ENCODE measurements around the gene DCC.
"Not testable (repeated sequence)": the region's sequence is repeated elsewhere in the genome, so short reads cannot be mapped to it uniquely, and the experiment has no call there.

Gene DCC

GRCh38 chr18:53467756-53468155 is 1127.8 kb downstream of the DCC start:
- no peak overlapping the region for H3K27ac ChIP-seq
- no peaks in the 10 kb centered on the region for H3K27me3 ChIP-seq
- H3K4me3 ChIP-seq, result no peak overlapping the region
- no peak for DNase-seq
- TF ChIP-seq, protein P1, sequence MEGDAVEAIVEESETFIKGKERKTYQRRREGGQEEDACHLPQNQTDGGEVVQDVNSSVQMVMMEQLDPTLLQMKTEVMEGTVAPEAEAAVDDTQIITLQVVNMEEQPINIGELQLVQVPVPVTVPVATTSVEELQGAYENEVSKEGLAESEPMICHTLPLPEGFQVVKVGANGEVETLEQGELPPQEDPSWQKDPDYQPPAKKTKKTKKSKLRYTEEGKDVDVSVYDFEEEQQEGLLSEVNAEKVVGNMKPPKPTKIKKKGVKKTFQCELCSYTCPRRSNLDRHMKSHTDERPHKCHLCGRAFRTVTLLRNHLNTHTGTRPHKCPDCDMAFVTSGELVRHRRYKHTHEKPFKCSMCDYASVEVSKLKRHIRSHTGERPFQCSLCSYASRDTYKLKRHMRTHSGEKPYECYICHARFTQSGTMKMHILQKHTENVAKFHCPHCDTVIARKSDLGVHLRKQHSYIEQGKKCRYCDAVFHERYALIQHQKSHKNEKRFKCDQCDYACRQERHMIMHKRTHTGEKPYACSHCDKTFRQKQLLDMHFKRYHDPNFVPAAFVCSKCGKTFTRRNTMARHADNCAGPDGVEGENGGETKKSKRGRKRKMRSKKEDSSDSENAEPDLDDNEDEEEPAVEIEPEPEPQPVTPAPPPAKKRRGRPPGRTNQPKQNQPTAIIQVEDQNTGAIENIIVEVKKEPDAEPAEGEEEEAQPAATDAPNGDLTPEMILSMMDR (IDR thresholded peaks at IDR 0.05), result no peak
- no peaks in the 10 kb centered on the region for H3K36me3 ChIP-seq
- no peaks in the 10 kb centered on the region for H3K4me1 ChIP-seq
- no peaks in the 10 kb centered on the region for H3K9me3 ChIP-seq
- intact Hi-C loops (cut with DNase I; ENCODE audit: low total_unique reads), result no loop called here

DNA sequence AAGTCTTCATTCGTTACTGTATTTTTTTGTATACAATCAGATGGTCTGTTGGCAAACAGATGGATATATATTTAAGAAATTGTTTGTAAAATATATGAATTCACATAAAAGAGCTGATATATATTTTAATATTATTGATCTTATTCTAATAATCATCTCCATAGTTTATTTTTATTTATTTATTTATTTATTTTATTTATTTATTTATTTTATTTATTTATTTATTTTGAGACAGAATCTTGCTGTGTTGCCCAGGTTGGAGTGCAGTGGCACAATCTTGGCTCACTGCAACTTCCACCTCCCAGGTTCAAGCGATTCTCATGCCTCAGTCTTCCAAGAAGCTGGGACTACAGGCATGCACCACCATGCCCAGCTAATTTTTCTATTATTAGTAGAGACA is 1128.2 kb downstream of the DCC start:
- H3K9me3 ChIP-seq; H3K36me3 ChIP-seq; H3K27ac ChIP-seq; H3K4me1 ChIP-seq; H3K27me3 ChIP-seq; intact Hi-C loops (cut with DNase I; ENCODE audit: low total_unique reads); DNase-seq; H3K4me3 ChIP-seq: not testable (repeated sequence)

GRCh38 chr18:53472546-53472945 is 1132.5 kb downstream of the DCC start:
- H3K36me3 ChIP-seq, result no peaks in the 10 kb centered on the region
- no peaks in the 10 kb centered on the region for H3K27me3 ChIP-seq
- H3K4me1 ChIP-seq, result no peaks in the 10 kb centered on the region
- TF ChIP-seq, protein P1 (IDR thresholded peaks at IDR 0.05), result no peak
- no peak overlapping the region for H3K4me3 ChIP-seq
- no peak overlapping the region for H3K27ac ChIP-seq
- intact Hi-C loops (cut with DNase I; ENCODE audit: low total_unique reads), result no loop called here
- no peak for DNase-seq
- H3K9me3 ChIP-seq, result peaks cover 0 to 6% (median 0%) of the 10 kb centered on the region in 3 donors

GRCh38 chr18:53478155-53478554 is 1138.2 kb downstream of the DCC start:
- no peak overlapping the region for H3K27ac ChIP-seq
- H3K9me3 ChIP-seq, result peaks cover 0 to 6% (median 0%) of the 10 kb centered on the region in 3 donors
- intact Hi-C loops (cut with DNase I; ENCODE audit: low total_unique reads), result no loop called here
- H3K27me3 ChIP-seq, result no peaks in the 10 kb centered on the region
- TF ChIP-seq, protein P1 (IDR thresholded peaks at IDR 0.05), result no peak
- H3K4me3 ChIP-seq, result no peak overlapping the region
- no peak for DNase-seq
- no peaks in the 10 kb centered on the region for H3K36me3 ChIP-seq
- no peaks in the 10 kb centered on the region for H3K4me1 ChIP-seq

- TF ChIP-seq, protein P1 (IDR thresholded peaks at IDR 0.05), result no peak
- Histone ChIP-seq H3K4me3 (no peak overlapping the region), H3K9me3 (no peaks in the 10 kb centered on the region), H3K36me3 (no peaks in the 10 kb centered on the region), H3K27ac (no peak overlapping the region), H3K4me1 (peaks cover 0 to 8% (median 2%) of the 10 kb centered on the region in 4 donors), H3K27me3 (no peaks in the 10 kb centered on the region)
- DNase-seq, result no peak
- intact Hi-C loops (cut with DNase I; ENCODE audit: low total_unique reads), result no loop called here
These were observed 1146.3 kb downstream of the DCC start for GRCh38 chr18:53486296-53486695.

DNA sequence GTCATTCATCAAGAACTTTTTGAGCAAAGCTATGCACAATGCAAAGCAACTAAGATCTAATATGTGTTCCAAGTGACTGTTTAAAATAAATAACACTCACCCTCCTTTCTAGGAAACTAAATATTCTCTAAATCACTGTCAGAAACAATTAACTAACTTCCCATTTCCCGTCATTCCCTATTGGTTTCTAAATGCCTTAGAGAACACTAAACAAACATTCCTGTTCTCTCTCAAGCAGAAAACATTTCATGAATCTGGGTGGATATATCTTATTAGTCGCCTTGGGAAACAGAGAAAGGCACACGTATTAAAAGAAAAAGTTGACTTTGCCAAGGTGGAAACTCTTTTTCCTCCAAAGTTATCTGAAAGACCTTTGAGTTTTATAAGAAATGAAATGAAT is 1149.3 kb downstream of the DCC start:
- H3K36me3 ChIP-seq, result no peaks in the 10 kb centered on the region
- TF ChIP-seq, protein P1 (IDR thresholded peaks at IDR 0.05), result no peak
- no peaks in the 10 kb centered on the region for H3K27me3 ChIP-seq
- DNase-seq, result no peak
- H3K27ac ChIP-seq, result no peak overlapping the region
- H3K4me3 ChIP-seq, result no peak overlapping the region
- no peaks in the 10 kb centered on the region for H3K9me3 ChIP-seq
- H3K4me1 ChIP-seq, result peaks cover 0 to 8% (median 2%) of the 10 kb centered on the region in 4 donors
- intact Hi-C loops (cut with DNase I; ENCODE audit: low total_unique reads), result no loop called here

All from tibial artery (tissue), 4 donors.